GM12878 (cell line): ENCODE results near the gene DNAAF2.

ENCODE experiments used
- ATF3 ChIP-seq: IDR thresholded peaks from 2 replicates; pipeline ENCODE4 v1.6.1; 2011; ENCODE audit warnings: low read depth, mild to moderate bottlenecking, low read length, moderate library complexity, borderline replicate concordance; ENCODE audit errors: extremely low read depth
- CBFB ChIP-seq: IDR thresholded peaks from 2 replicates; pipeline ENCODE4 v1.6.1; 2016; ENCODE audit warnings: antibody characterized with exemption, low read depth
- CTCF ChIP-seq, 3 experiments: IDR thresholded peaks in 2 of 3; conservative IDR thresholded peaks in 1 of 3; 2 replicates each; pipeline ENCODE4 v1.5.1; 2011; ENCODE audit warnings: low read depth in 3 of 3, low read length in 3 of 3, mild to moderate bottlenecking in 3 of 3, control low read depth in 2 of 3, moderate library complexity in 2 of 3, inconsistent platforms in 1 of 3, mixed read lengths in 1 of 3; ENCODE audit not compliant: control insufficient read depth in 2 of 3, insufficient read depth in 1 of 3; ENCODE audit errors: extremely low read depth in 1 of 3
- ETV6 ChIP-seq, 2 experiments: fragments of 450-650 bp in 1 of 2; IDR thresholded peaks in 1 of 2; conservative IDR thresholded peaks in 1 of 2; 2 replicates each; pipeline ENCODE4 v1.6.1; 2014; ENCODE audit warnings: antibody characterized with exemption in 1 of 2, borderline replicate concordance in 1 of 2, low read depth in 1 of 2, mild to moderate bottlenecking in 1 of 2, moderate library complexity in 1 of 2
- RAD21 ChIP-seq: IDR thresholded peaks from 2 replicates; pipeline ENCODE4 v1.6.1; 2011; ENCODE audit warnings: mild to moderate bottlenecking, low read depth, low read length, moderate library complexity; ENCODE audit not compliant: insufficient read depth
- RCOR1 ChIP-seq: conservative IDR thresholded peaks from 2 replicates; pipeline ENCODE4 v1.6.1; 2012; ENCODE audit warnings: low read depth, low read length, improper control_type of control experiment
- TAF1 ChIP-seq: IDR thresholded peaks from 2 replicates; pipeline ENCODE4 v1.6.1; 2011; ENCODE audit warnings: mild to moderate bottlenecking, low read depth, low read length, borderline replicate concordance
- ZBTB4 ChIP-seq: fragments of 450-650 bp; formaldehyde crosslinking; IDR thresholded peaks from 2 replicates; pipeline ENCODE4 v1.4.0; 2022; ENCODE audit warnings: mild to moderate bottlenecking, moderate library complexity

GRCh38 chr14:49633640-49634546 lies 1.2 kb downstream of the DNAAF2 start:
- TF ChIP-seq ETV6 (conservative IDR thresholded peaks at IDR 0.05 in 1 of 2, IDR thresholded peaks at IDR 0.05 in 1 of 2; ENCODE audit: borderline replicate concordance in 1 of 2, low read depth in 1 of 2) (no peak; a peak in 1 of 4 replicates), ZBTB4 (CRISPR knock-in tag) (no peak), CTCF (IDR thresholded peaks at IDR 0.05 in 2 of 3, conservative IDR thresholded peaks at IDR 0.05 in 1 of 3; ENCODE audit: control insufficient read depth in 2 of 3, extremely low read depth in 1 of 3, insufficient read depth in 1 of 3, low read depth in 3 of 3, low read length in 3 of 3) (peak; percentile 80 to 99 (median 87); a peak in 5 of 6 replicates), ATF3 (no peak), CBFB (peak; percentile 48), RCOR1 (0 out of 2 replicates have a peak, but pooled peaks have one; percentile 37), TAF1 (peak; percentile 84; the same call in 1 of the 2 replicates), RAD21 (peak; percentile 88)
